Panc1 (cell line): ENCODE data around the gene ATP11B. TPM values are rescaled to one million over a fixed set of nuclear protein-coding genes. Genes with fewer than 3 reads are reported as not detected.

Experiments
- ATAC-seq: fragments of 200-7000 bp; cut with Tn5 transposase; 2 replicates; pipeline ENCODE4 v1.9.1; 2020; ENCODE audit warnings: mild to moderate bottlenecking, moderate library complexity
- BruUV-seq: library from RNA; stranded (reverse); fragments of 400-500 nt; replicated peaks from 2 replicates; lab custom pipeline; 2021; lab: Mats Ljungman, UMichigan
- CTCF ChIA-PET: fragments of 300-600 bp; sonication (Branson Sonifier 250); formaldehyde crosslinking; loops from one replicate; lab custom pipeline; 2022; ENCODE audit warnings: antibody characterized with exemption; lab: Charles Lee
- POLR2A ChIA-PET: fragments of 300-600 bp; sonication (Branson Sonifier 250); formaldehyde crosslinking; loops from one replicate; lab custom pipeline; 2022; ENCODE audit warnings: antibody characterized with exemption; lab: Charles Lee
- DNase-seq: peaks from one replicate; pipeline ENCODE4 v3.0.0-alpha.2; 2010; ENCODE audit warnings: low read depth, low spot score
- H3K27ac ChIP-seq: 2 replicates; pipeline ENCODE4 v1.5.1; 2011; ENCODE audit warnings: mild to moderate bottlenecking, low read length, inconsistent platforms
- H3K27me3 ChIP-seq: fragments of 200-500 bp; sonication (Bioruptor generic); 2 replicates; pipeline ENCODE4 v1.6.0; 2014; ENCODE audit warnings: low read length, inconsistent platforms; ENCODE audit not compliant: control insufficient read depth, insufficient read depth
- H3K36me3 ChIP-seq: fragments of 200-500 bp; sonication (Bioruptor generic); 2 replicates; pipeline ENCODE4 v1.5.1; 2014; ENCODE audit warnings: inconsistent platforms, mild to moderate bottlenecking, low read length, moderate library complexity; ENCODE audit not compliant: control insufficient read depth, insufficient read depth
- H3K4me1 ChIP-seq: 2 replicates; pipeline ENCODE4 v1.5.1; 2011; ENCODE audit warnings: inconsistent platforms, mild to moderate bottlenecking, low read length, moderate library complexity; ENCODE audit not compliant: control insufficient read depth, insufficient read depth
- H3K4me3 ChIP-seq, 2 experiments: 2 replicates each; pipeline ENCODE4 v1.5.1; 2011 to 2012; ENCODE audit warnings: low read depth in 2 of 2, low read length in 2 of 2, mild to moderate bottlenecking in 2 of 2, inconsistent platforms in 1 of 2, moderate library complexity in 1 of 2
- H3K9me3 ChIP-seq: fragments of 200-500 bp; sonication (Bioruptor generic); 2 replicates; pipeline ENCODE4 v1.5.1; 2014; ENCODE audit warnings: low read depth, mild to moderate bottlenecking, inconsistent platforms, low read length, moderate library complexity; ENCODE audit not compliant: control insufficient read depth, insufficient read depth
- CTCF ChIP-seq: fragments of 450-650 bp; IDR thresholded peaks from 2 replicates; pipeline ENCODE4 v1.5.1; 2017; ENCODE audit warnings: mild to moderate bottlenecking
- POLR2AphosphoS5 ChIP-seq: IDR thresholded peaks from 2 replicates; pipeline ENCODE4 v1.6.1; 2012; ENCODE audit warnings: mild to moderate bottlenecking, low read depth, low read length, moderate library complexity
- SIN3A ChIP-seq: IDR thresholded peaks from 2 replicates; pipeline ENCODE4 v1.6.1; 2012; ENCODE audit warnings: low read depth, mild to moderate bottlenecking, low read length, moderate library complexity, borderline replicate concordance; ENCODE audit not compliant: insufficient read depth
- TCF7L2 ChIP-seq: IDR thresholded peaks from 2 replicates; pipeline ENCODE4 v1.6.1; 2011; ENCODE audit warnings: mild to moderate bottlenecking, low read depth, low read length, inconsistent platforms
- in situ Hi-C: cut with HindIII; loops from 2 replicates; pipeline ENCODE4 v1.10.0; 2016; ENCODE audit warnings: low sequenced_read_pairs, low pct_unique_long_range_greater_than_20kb
- intact Hi-C: fragments of 100-400 bp; cut with micrococcal nuclease; formaldehyde crosslinking; loops from one replicate; pipeline ENCODE4 v1.10.0; 2022; ENCODE audit not compliant: unreplicated experiment
- total RNA-seq: library from RNA; stranded (reverse); gene quantifications from one replicate; pipeline ENCODE4 v1.2.1, GENCODE V29; 2021; ENCODE audit not compliant: unreplicated experiment
- TF ChIP-seq, protein P1 (sequence below), 2 experiments: IDR thresholded peaks; 2 replicates each; pipeline ENCODE4 v1.6.1; 2011 to 2012; ENCODE audit warnings: low read depth in 2 of 2, control low read depth in 1 of 2, low read length in 1 of 2, mild to moderate bottlenecking in 1 of 2, moderate library complexity in 1 of 2; ENCODE audit not compliant: insufficient read depth in 1 of 2

The ATP11B gene
- total RNA-seq, 1 experiment from 2014 or later = 108 TPM

- no peak for ATAC-seq
- in situ Hi-C loops = no loop called here
- POLR2A ChIA-PET = no interaction called here
These were observed 143.6 kb downstream of the ATP11B start for GRCh38 chr3:182936918-182937285.

DNA sequence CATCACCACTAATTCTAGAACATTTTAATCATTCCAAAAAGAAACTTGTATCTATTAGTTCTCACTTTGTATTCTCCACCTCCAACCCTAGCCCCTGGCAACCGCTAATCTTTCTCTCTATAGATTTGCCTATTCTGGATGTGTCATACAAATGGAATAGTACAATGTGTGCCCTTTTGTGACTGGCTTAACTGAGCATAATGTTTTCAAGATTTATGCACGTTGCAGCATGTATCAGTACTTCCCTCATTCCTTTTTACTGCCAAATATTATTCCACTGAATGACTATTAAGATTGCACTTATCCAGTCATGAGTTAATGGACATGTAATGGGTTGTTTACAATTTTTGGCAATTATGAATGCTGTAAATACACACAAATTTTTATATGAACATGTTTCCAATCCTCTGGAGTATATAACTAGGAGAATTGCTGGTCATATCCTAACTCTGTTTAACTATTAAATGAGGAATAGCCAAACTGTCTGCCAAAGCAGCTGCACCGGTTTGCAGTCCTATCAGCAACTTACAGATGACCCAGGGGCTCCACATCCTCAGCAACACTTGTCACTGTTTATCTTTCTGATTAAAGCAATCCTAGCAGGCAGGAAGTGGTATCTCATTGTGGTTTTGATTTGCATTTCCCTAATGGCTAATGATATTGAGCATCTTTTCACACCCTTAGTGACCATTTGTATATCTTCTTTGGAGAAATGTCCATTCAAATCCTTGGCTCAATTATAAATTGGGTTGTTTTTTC, 144.2 kb downstream of the ATP11B start:
- Histone ChIP-seq H3K9me3 (no peaks in the 10 kb centered on the region), H3K27me3 (no peaks in the 10 kb centered on the region), H3K4me3 (no peak overlapping the region), H3K36me3 (peaks cover 2% of the 10 kb centered on the region; the same call in 1 of the 2 replicates), H3K27ac (no peak overlapping the region), H3K4me1 (no peaks in the 10 kb centered on the region)
- ChIA-PET CTCF (no interaction called here), POLR2A (no interaction called here)
- intact Hi-C loops (no loop called here), in situ Hi-C loops (no loop called here)
- TF ChIP-seq SIN3A = no peak
- no peak for TF ChIP-seq TCF7L2
- TF ChIP-seq CTCF = no peak
- TF ChIP-seq, protein P1, sequence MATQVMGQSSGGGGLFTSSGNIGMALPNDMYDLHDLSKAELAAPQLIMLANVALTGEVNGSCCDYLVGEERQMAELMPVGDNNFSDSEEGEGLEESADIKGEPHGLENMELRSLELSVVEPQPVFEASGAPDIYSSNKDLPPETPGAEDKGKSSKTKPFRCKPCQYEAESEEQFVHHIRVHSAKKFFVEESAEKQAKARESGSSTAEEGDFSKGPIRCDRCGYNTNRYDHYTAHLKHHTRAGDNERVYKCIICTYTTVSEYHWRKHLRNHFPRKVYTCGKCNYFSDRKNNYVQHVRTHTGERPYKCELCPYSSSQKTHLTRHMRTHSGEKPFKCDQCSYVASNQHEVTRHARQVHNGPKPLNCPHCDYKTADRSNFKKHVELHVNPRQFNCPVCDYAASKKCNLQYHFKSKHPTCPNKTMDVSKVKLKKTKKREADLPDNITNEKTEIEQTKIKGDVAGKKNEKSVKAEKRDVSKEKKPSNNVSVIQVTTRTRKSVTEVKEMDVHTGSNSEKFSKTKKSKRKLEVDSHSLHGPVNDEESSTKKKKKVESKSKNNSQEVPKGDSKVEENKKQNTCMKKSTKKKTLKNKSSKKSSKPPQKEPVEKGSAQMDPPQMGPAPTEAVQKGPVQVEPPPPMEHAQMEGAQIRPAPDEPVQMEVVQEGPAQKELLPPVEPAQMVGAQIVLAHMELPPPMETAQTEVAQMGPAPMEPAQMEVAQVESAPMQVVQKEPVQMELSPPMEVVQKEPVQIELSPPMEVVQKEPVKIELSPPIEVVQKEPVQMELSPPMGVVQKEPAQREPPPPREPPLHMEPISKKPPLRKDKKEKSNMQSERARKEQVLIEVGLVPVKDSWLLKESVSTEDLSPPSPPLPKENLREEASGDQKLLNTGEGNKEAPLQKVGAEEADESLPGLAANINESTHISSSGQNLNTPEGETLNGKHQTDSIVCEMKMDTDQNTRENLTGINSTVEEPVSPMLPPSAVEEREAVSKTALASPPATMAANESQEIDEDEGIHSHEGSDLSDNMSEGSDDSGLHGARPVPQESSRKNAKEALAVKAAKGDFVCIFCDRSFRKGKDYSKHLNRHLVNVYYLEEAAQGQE (IDR thresholded peaks at IDR 0.05; ENCODE audit: insufficient read depth in 1 of 2, low read depth in 2 of 2, low read length in 1 of 2) = no peak
- no peak for TF ChIP-seq POLR2AphosphoS5
- DNase-seq = no peak
- no TSS peak for BruUV-seq
- no peak for ATAC-seq

More at GRCh38 chr3:182936918-182937285, 143.6 kb downstream of the ATP11B start:
- DNase-seq = no peak
- no peak for TF ChIP-seq TCF7L2
- TF ChIP-seq POLR2AphosphoS5 = no peak
- no peak for TF ChIP-seq CTCF
- TF ChIP-seq, protein P1 (IDR thresholded peaks at IDR 0.05; ENCODE audit: insufficient read depth in 1 of 2, low read depth in 2 of 2, low read length in 1 of 2) = no peak
- no peak for TF ChIP-seq SIN3A
- H3K27me3 ChIP-seq = no peaks in the 10 kb centered on the region
- peaks cover 2% of the 10 kb centered on the region; the same call in 1 of the 2 replicates for H3K36me3 ChIP-seq
- CTCF ChIA-PET = no interaction called here
- no peak overlapping the region for H3K27ac ChIP-seq
- no peaks in the 10 kb centered on the region for H3K4me1 ChIP-seq
- no peaks in the 10 kb centered on the region for H3K9me3 ChIP-seq
- no peak overlapping the region for H3K4me3 ChIP-seq
- intact Hi-C loops = no loop called here
- no TSS peak for BruUV-seq
